ENCODE measurements around the gene CAMK1G. TPM values are rescaled to one million over a fixed set of nuclear protein-coding genes. Genes with fewer than 3 reads are reported as not detected.

The CAMK1G gene
- total and polyA plus RNA-seq, 2 of the 4 experiments (the other 2 are of a cell fraction), result 0.72 to 1.8 TPM

- dilution Hi-C loops (cut with HindIII; ENCODE audit: low sequenced_read_pairs, unreplicated experiment), result no loop called here
- Histone ChIP-seq H3K56ac (ENCODE audit: extremely low read depth, insufficient read depth, low read length) (no peak overlapping the region), H3K4ac (ENCODE audit: low read depth, low read length) (no peak overlapping the region), H2BK120ac (ENCODE audit: low read depth, low read length) (no peak overlapping the region), H2AK9ac (replicated peaks; ENCODE audit: low read depth, low read length, poor library complexity) (no peak overlapping the region), H3K9ac (ENCODE audit: low read depth, low read length) (no peak overlapping the region), H4K91ac (ENCODE audit: insufficient read depth, low read depth, low read length) (no peak overlapping the region), H3K4me3 (ENCODE audit: insufficient read depth, low read depth, low read length) (no peak overlapping the region), H3K18ac (ENCODE audit: low read depth, low read length) (no peak overlapping the region), H3K27me3 (ENCODE audit: control insufficient read depth, insufficient read depth, low read length) (no peaks in the 10 kb centered on the region), H3K36me3 (ENCODE audit: control insufficient read depth, insufficient read depth, low read length) (no peaks in the 10 kb centered on the region), H3K23ac (ENCODE audit: low read depth, low read length) (no peak overlapping the region), H4K5ac (ENCODE audit: low read depth, low read length) (no peak overlapping the region), H3K9me3 (ENCODE audit: control insufficient read depth, insufficient read depth, low read length) (no peaks in the 10 kb centered on the region), H3K79me1 (ENCODE audit: low read depth in 1 of 2, low read length in 2 of 2) (no peaks in the 10 kb centered on the region), H4K8ac (ENCODE audit: low read depth in 2 of 2, low read length in 2 of 2) (no peak overlapping the region), H3K4me2 (ENCODE audit: low read depth, low read length) (no peak overlapping the region), H2BK5ac (ENCODE audit: low read depth, low read length, poor library complexity, severe bottlenecking) (no peak overlapping the region), H3K27ac (ENCODE audit: insufficient read depth, low read length) (no peak overlapping the region), H4K20me1 (ENCODE audit: insufficient read depth, low read length) (no peaks in the 10 kb centered on the region), H3K14ac (replicated peaks; ENCODE audit: low read depth, low read length) (no peak overlapping the region), H2BK15ac (ENCODE audit: low read depth, low read length) (no peak overlapping the region), H2BK20ac (ENCODE audit: low read depth, low read length) (no peak overlapping the region), H2AFZ (replicated peaks; ENCODE audit: low read length, poor library complexity) (no peak overlapping the region), H3K4me1 (ENCODE audit: control insufficient read depth, insufficient read depth, low read length) (no peaks in the 10 kb centered on the region), H3K9me1 (ENCODE audit: insufficient read depth, low read length) (no peaks in the 10 kb centered on the region), H2AK5ac (ENCODE audit: low read depth, low read length) (no peak overlapping the region)
- DNase-seq (no peak), ATAC-seq (ENCODE audit: low read depth) (no peak)
- in situ Hi-C loops (cut with MboI; ENCODE audit: low sequenced_read_pairs), result no loop called here
- ChIA-PET CTCF (no interaction called here), POLR2A (ENCODE audit: unreplicated experiment) (no interaction called here)
- TF ChIP-seq ELK1 (IDR thresholded peaks at IDR 0.05; ENCODE audit: borderline replicate concordance, low read depth, low read length), result no peak
- TF ChIP-seq NFE2L2 (IDR thresholded peaks at IDR 0.05; ENCODE audit: low read depth, low read length), result no peak
- TF ChIP-seq RAD21 (IDR thresholded peaks at IDR 0.05; ENCODE audit: low read length), result no peak
- no peak for TF ChIP-seq CHD1 (IDR thresholded peaks at IDR 0.05; ENCODE audit: low read depth, low read length)
- no peak for TF ChIP-seq FOS (IDR thresholded peaks at IDR 0.05; ENCODE audit: low read depth, low read length)
- no peak for TF ChIP-seq CEBPB (IDR thresholded peaks at IDR 0.05; ENCODE audit: low read depth, low read length)
- TF ChIP-seq MXI1 (IDR thresholded peaks at IDR 0.05; ENCODE audit: borderline replicate concordance, low read depth, low read length), result no peak
- TF ChIP-seq RFX5 (IDR thresholded peaks at IDR 0.05; ENCODE audit: low read depth, low read length), result no peak
- TF ChIP-seq POLR2A (IDR thresholded peaks at IDR 0.05; ENCODE audit: low read depth, low read length), result no peak
- TF ChIP-seq MAFK (IDR thresholded peaks at IDR 0.05; ENCODE audit: low read depth, low read length), result no peak
- no peak for TF ChIP-seq USF2 (IDR thresholded peaks at IDR 0.05; ENCODE audit: low read depth, low read length)
- TF ChIP-seq SMC3 (IDR thresholded peaks at IDR 0.05; ENCODE audit: low read depth, low read length), result no peak
- TF ChIP-seq RCOR1 (IDR thresholded peaks at IDR 0.05; ENCODE audit: insufficient replicate concordance, low read length), result no peak
- TF ChIP-seq CTCF (conservative IDR thresholded peaks at IDR 0.05; ENCODE audit: low read depth, low read length), result no peak
- TF ChIP-seq BHLHE40 (IDR thresholded peaks at IDR 0.05; ENCODE audit: low read depth, low read length), result no peak
- TF ChIP-seq MAZ (IDR thresholded peaks at IDR 0.05; ENCODE audit: borderline replicate concordance, low read depth, low read length), result no peak
- intact Hi-C loops (cut with micrococcal nuclease), result no loop called here
- BruUV-seq (replicated peaks), result no TSS peak
- 0% methylated on average over 1 of the region's 4 CpGs; no CpG with 5 or more reads in 1 of the 2 experiments for WGBS, 2 experiments (ENCODE audit: extremely low coverage in 2 of 2, insufficient read length in 1 of 2)
These were observed 30.1 kb downstream of the CAMK1G start for GRCh38 chr1:209613400-209614150.

Measured in IMR-90 (cell line).